PC-3 (cell line): Measurements from ENCODE around the gene CMTR2. TPM values are rescaled to one million over a fixed set of nuclear protein-coding genes. Genes with fewer than 3 reads are reported as not detected.
"Not testable (repeated sequence)": the region's sequence is repeated elsewhere in the genome, so short reads cannot be mapped to it uniquely, and the experiment has no call there.

Experiments used
- ATAC-seq: fragments of 200-7000 bp; cut with Tn5 transposase; 2 replicates; pipeline ENCODE4 v1.9.1; 2020; ENCODE audit warnings: mild to moderate bottlenecking, moderate library complexity
- BruUV-seq: library from RNA; stranded (reverse); fragments of 400-500 nt; replicated peaks from 2 replicates; lab custom pipeline; 2021; lab: Mats Ljungman, UMichigan
- CTCF ChIA-PET: fragments of 300-600 bp; sonication (Branson Sonifier 250); formaldehyde crosslinking; loops from one replicate; lab custom pipeline; 2022; ENCODE audit warnings: antibody characterized with exemption; lab: Charles Lee
- POLR2A ChIA-PET: fragments of 300-600 bp; sonication (Branson Sonifier 250); formaldehyde crosslinking; loops from one replicate; lab custom pipeline; 2022; ENCODE audit warnings: antibody characterized with exemption; ENCODE audit not compliant: unreplicated experiment; lab: Charles Lee
- DNase-seq: peaks from one replicate; pipeline ENCODE4 v3.0.0-alpha.2; 2015
- H2AFZ ChIP-seq: fragments of 300-600 bp; sonication (generic); 2 replicates; pipeline ENCODE4 v1.6.0; 2016; ENCODE audit warnings: antibody characterized with exemption, low read length
- H3F3A ChIP-seq: fragments of 300-600 bp; sonication (generic); one replicate; pipeline ENCODE4 v1.6.0; 2017; ENCODE audit warnings: antibody characterized with exemption, low read length, control low read depth, mild to moderate bottlenecking; ENCODE audit not compliant: unreplicated experiment
- H3K27ac ChIP-seq: fragments of 300-600 bp; sonication (generic); 2 replicates; pipeline ENCODE4 v1.5.1; 2016; ENCODE audit warnings: mild to moderate bottlenecking, low read length
- H3K27me3 ChIP-seq: fragments of 300-600 bp; sonication (generic); 2 replicates; pipeline ENCODE4 v1.6.1; 2016; ENCODE audit warnings: low read length, mixed read lengths
- H3K36me3 ChIP-seq: fragments of 300-600 bp; sonication (generic); 2 replicates; pipeline ENCODE4 v1.6.1; 2016; ENCODE audit warnings: low read depth, mixed run types, low read length, mixed read lengths
- H3K4me1 ChIP-seq: fragments of 300-600 bp; sonication (generic); 2 replicates; pipeline ENCODE4 v1.5.1; 2016; ENCODE audit warnings: low read length; ENCODE audit not compliant: insufficient read depth
- H3K4me2 ChIP-seq: fragments of 300-600 bp; sonication (generic); 2 replicates; pipeline ENCODE4 v1.6.0; 2016; ENCODE audit warnings: low read length
- H3K4me3 ChIP-seq: fragments of 300-600 bp; sonication (generic); 2 replicates; pipeline ENCODE4 v1.5.1; 2016; ENCODE audit warnings: mild to moderate bottlenecking, low read length, mixed read lengths
- H3K79me2 ChIP-seq: fragments of 300-600 bp; sonication (generic); 2 replicates; pipeline ENCODE4 v1.6.1; 2017; ENCODE audit warnings: low read length, mixed read lengths
- H3K9ac ChIP-seq: fragments of 300-600 bp; sonication (generic); 2 replicates; pipeline ENCODE4 v1.6.0; 2016; ENCODE audit warnings: mild to moderate bottlenecking, low read length
- H3K9me2 ChIP-seq: fragments of 300-600 bp; sonication (generic); replicated peaks from 2 replicates; pipeline ENCODE4 v1.6.1; 2016; ENCODE audit warnings: mixed run types, low read length, mixed read lengths
- H3K9me3 ChIP-seq: fragments of 300-600 bp; sonication (generic); 2 replicates; pipeline ENCODE4 v1.6.1; 2016; ENCODE audit warnings: low read length, mixed read lengths
- H4K20me1 ChIP-seq: fragments of 300-600 bp; sonication (generic); 2 replicates; pipeline ENCODE4 v1.6.1; 2016; ENCODE audit warnings: low read length, mixed read lengths
- EZH2 ChIP-seq: fragments of 300-600 bp; sonication (generic); IDR thresholded peaks from one replicate; pipeline ENCODE4 v1.6.1; 2017; ENCODE audit warnings: antibody characterized with exemption, mild to moderate bottlenecking, low read length; ENCODE audit not compliant: unreplicated experiment
- EZH2phosphoT487 ChIP-seq: fragments of 300-600 bp; sonication (generic); IDR thresholded peaks from 2 replicates; pipeline ENCODE4 v1.6.1; 2018; ENCODE audit warnings: mild to moderate bottlenecking, antibody characterized with exemption, low read length, borderline replicate concordance
- intact Hi-C: fragments of 100-400 bp; cut with micrococcal nuclease; formaldehyde crosslinking; loops from 2 replicates; pipeline ENCODE4 v1.9.0; 2023
- total RNA-seq: library from RNA; depleted of rRNA; stranded (reverse); fragments of >200 nt; gene quantifications from 2 replicates; pipeline ENCODE4 v1.2.3, GENCODE V29; 2014
- TF ChIP-seq, protein P1 (sequence below): fragments of 300-600 bp; sonication (generic); conservative IDR thresholded peaks from 2 replicates; pipeline ENCODE4 v1.5.1; 2017; ENCODE audit warnings: antibody characterized with exemption, low read depth, mild to moderate bottlenecking, low read length

Gene CMTR2
- total RNA-seq, 1 experiment from 2014 or later, result 14.7 TPM

DNA sequence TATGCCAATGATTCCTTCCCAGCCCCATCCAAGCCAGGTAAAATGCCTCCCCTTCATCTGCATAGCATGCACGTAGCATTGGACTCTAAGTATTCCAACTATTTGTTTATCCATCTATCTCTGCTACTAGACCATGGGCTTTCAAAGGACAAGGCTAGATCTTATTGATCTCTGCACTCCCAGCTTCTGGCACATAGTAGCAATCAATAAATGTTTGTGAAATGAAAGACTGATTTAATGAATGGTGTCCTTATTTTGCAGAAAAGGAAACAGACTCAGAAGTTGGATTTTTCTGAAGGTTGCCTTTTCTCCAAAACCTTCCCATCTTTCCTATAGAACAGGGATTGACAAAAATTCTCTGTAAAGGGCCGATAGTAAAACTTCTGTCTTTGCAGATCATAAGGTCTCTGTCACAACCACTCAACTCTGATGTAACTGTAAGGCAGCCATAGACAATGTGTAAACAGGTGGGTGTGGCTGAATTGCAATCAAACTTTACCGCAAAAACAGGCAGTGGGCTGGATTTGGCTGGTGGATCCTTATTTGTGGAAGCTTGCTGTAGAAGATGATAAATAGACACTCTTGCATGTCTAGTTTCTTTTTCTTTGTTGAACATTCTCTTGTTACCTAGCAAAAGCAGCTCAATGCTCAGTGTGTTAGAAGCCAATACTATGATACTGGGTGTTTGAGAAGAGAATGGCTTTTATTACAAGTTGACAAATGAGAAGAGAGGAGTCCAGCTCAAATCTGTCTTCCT lies 7.6 kb upstream of the CMTR2 start:
- no peaks in the 10 kb centered on the region for H3K4me1 ChIP-seq
- no peaks in the 10 kb centered on the region for H4K20me1 ChIP-seq
- H3K9me3 ChIP-seq, result no peaks in the 10 kb centered on the region
- H3K4me3 ChIP-seq, result no peak overlapping the region
- no peaks in the 10 kb centered on the region for H3K9me2 ChIP-seq
- H3K27me3 ChIP-seq, result peaks cover 17% of the 10 kb centered on the region
- no TSS peak for BruUV-seq
- intact Hi-C loops, result no loop called here
- no peak overlapping the region for H3K4me2 ChIP-seq
- no peaks in the 10 kb centered on the region for H3F3A ChIP-seq
- H3K27ac ChIP-seq, result no peak overlapping the region
- ATAC-seq (no peak), DNase-seq (no peak)
- ChIA-PET POLR2A (no interaction called here), CTCF (no interaction called here)
- H3K9ac ChIP-seq, result no peak overlapping the region
- H3K79me2 ChIP-seq, result no peaks in the 10 kb centered on the region
- H2AFZ ChIP-seq, result no peak overlapping the region
- no peaks in the 10 kb centered on the region for H3K36me3 ChIP-seq
- TF ChIP-seq EZH2, result no peak
- TF ChIP-seq, protein P1, sequence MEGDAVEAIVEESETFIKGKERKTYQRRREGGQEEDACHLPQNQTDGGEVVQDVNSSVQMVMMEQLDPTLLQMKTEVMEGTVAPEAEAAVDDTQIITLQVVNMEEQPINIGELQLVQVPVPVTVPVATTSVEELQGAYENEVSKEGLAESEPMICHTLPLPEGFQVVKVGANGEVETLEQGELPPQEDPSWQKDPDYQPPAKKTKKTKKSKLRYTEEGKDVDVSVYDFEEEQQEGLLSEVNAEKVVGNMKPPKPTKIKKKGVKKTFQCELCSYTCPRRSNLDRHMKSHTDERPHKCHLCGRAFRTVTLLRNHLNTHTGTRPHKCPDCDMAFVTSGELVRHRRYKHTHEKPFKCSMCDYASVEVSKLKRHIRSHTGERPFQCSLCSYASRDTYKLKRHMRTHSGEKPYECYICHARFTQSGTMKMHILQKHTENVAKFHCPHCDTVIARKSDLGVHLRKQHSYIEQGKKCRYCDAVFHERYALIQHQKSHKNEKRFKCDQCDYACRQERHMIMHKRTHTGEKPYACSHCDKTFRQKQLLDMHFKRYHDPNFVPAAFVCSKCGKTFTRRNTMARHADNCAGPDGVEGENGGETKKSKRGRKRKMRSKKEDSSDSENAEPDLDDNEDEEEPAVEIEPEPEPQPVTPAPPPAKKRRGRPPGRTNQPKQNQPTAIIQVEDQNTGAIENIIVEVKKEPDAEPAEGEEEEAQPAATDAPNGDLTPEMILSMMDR, result no peak
- TF ChIP-seq EZH2phosphoT487, result no peak

DNA sequence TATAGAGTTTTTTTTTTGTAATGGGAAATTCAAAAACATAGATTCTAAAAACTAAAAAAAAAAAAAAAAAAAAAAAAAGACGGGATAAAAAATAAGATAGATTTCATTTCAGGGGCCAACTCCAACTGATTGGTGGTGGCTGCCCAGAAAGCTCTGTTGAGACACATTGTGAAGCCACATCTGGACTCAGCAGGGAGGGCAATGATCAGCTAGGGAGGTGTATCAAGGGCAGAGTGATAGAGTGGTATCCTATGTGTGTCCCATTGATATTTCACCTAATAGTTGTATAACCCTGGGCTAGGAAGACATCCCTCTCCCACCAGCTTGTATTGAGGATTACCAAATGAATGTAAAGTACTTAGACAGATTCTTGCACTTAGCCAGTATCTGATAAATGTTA lies 6.7 kb upstream of the CMTR2 start:
- no peaks in the 10 kb centered on the region for H3K9me2 ChIP-seq
- CTCF ChIA-PET, result no interaction called here
- H3K9ac ChIP-seq, result no peak overlapping the region
- no peak overlapping the region for H3K4me3 ChIP-seq
- H3K4me2 ChIP-seq, result no peak overlapping the region
- no peaks in the 10 kb centered on the region for H3K9me3 ChIP-seq
- no peak overlapping the region for H2AFZ ChIP-seq
- H4K20me1 ChIP-seq, result no peaks in the 10 kb centered on the region
- no TSS peak for BruUV-seq
- POLR2A ChIA-PET, result no interaction called here
- no peak for DNase-seq
- H3F3A ChIP-seq, result no peaks in the 10 kb centered on the region
- no peaks in the 10 kb centered on the region for H3K79me2 ChIP-seq
- no peaks in the 10 kb centered on the region for H3K36me3 ChIP-seq
- TF ChIP-seq, protein P1, result no peak
- TF ChIP-seq EZH2, result no peak
- no peak for TF ChIP-seq EZH2phosphoT487
- H3K27ac ChIP-seq, result no peak overlapping the region
- intact Hi-C loops, result no loop called here
- no peak for ATAC-seq
- no peaks in the 10 kb centered on the region for H3K4me1 ChIP-seq
- H3K27me3 ChIP-seq, result peaks cover 17% of the 10 kb centered on the region

DNA sequence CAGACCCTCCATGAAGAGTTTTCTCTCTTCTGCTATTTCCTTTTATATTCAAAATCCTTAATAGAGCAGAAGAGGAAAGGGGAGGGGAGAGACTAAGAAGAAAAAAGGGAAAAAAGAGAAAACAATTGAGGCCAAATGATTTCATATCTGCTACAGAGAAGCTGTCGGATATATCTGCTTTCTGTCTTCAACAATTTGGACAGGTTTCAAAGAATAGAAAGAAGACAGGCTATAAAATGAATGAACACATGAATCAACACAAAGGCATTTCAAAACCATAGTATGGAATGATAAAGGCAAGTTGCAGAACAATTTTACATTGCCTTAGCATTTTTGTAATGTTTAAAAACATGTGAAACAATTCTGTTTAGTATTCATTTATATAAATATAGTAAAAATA lies 4.7 kb upstream of the CMTR2 start:
- no peak for TF ChIP-seq EZH2
- no peak for TF ChIP-seq EZH2phosphoT487
- TF ChIP-seq, protein P1, result no peak
- no peak for DNase-seq
- intact Hi-C loops, result no loop called here

DNA sequence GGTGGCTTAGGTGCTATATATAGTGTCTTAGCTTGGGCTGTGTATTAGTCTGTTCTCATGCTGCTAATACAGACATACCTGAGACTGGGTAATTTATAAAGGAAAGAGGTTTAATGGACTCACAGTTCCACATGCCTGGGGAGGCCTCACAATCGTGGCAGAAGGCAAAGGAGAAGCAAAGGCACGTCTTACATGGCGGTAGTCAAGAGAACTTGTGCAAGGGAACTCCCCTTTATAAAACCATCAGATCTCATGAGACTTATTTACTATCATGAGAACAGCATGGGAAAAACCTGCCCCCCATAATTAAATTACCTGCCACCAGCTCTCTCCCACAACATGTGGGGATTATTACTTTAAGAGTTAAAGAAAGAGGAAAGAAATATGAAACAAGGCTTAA lies 2.9 kb upstream of the CMTR2 start:
- peaks cover 18% of the 10 kb centered on the region for H3K79me2 ChIP-seq
- ATAC-seq, H4K20me1 ChIP-seq, H3K9ac ChIP-seq, H3K9me3 ChIP-seq, POLR2A ChIA-PET, DNase-seq, H3K36me3 ChIP-seq, H3K27me3 ChIP-seq, CTCF ChIA-PET, H3F3A ChIP-seq, H2AFZ ChIP-seq, H3K9me2 ChIP-seq, intact Hi-C loops, BruUV-seq, H3K4me3 ChIP-seq, H3K27ac ChIP-seq, H3K4me2 ChIP-seq: not testable (repeated sequence)
- H3K4me1 ChIP-seq, result peaks cover 17% of the 10 kb centered on the region

More for the DNA sequence above, 4.7 kb upstream of the CMTR2 start:
- peaks cover 5% of the 10 kb centered on the region for H3K4me1 ChIP-seq
- H3F3A ChIP-seq, result no peaks in the 10 kb centered on the region
- H3K9me2 ChIP-seq, result no peaks in the 10 kb centered on the region
- no peaks in the 10 kb centered on the region for H3K27me3 ChIP-seq
- no peaks in the 10 kb centered on the region for H3K9me3 ChIP-seq
- no peak overlapping the region for H2AFZ ChIP-seq
- no TSS peak for BruUV-seq
- ChIA-PET POLR2A (no interaction called here), CTCF (no interaction called here)
- H4K20me1 ChIP-seq, result no peaks in the 10 kb centered on the region
- H3K4me2 ChIP-seq, result no peak overlapping the region
- no peak for ATAC-seq
- H3K4me3 ChIP-seq, result no peak overlapping the region
- H3K36me3 ChIP-seq, result no peaks in the 10 kb centered on the region
- no peak overlapping the region for H3K9ac ChIP-seq
- no peak overlapping the region for H3K27ac ChIP-seq
- H3K79me2 ChIP-seq, result peaks cover 2% of the 10 kb centered on the region
